HG03354 (cell line): ENCODE results near the gene ADRA2C.

Experiments
- ATAC-seq: cut with Tn5 transposase; IDR thresholded peaks from one replicate; pipeline ENCODE4 v1.9.1; 2021; ENCODE audit warnings: mild to moderate bottlenecking; ENCODE audit not compliant: unreplicated experiment, poor library complexity, severe bottlenecking

The ADRA2C gene

GRCh38 chr4:3766036-3766784 is at the start of gene ADRA2C:
TSS of gene ADRA2C (plus strand) at chr4:3766385. CDS start at chr4:3766607, 222 bp downstream.
- no peak for ATAC-seq

GRCh38 chr4:3716631-3717235 is 49.5 kb upstream of the ADRA2C start:
- no peak for ATAC-seq

GRCh38 chr4:3717241-3717640 is 48.9 kb upstream of the ADRA2C start:
- ATAC-seq = no peak

GRCh38 chr4:3718462-3718861 is 47.7 kb upstream of the ADRA2C start:
- no peak for ATAC-seq

GRCh38 chr4:3719191-3719590 is 47.0 kb upstream of the ADRA2C start:
- no peak for ATAC-seq

- no peak for ATAC-seq
Measured at GRCh38 chr4:3719836-3720235, 46.3 kb upstream of the ADRA2C start.

- ATAC-seq = no peak
Measured at GRCh38 chr4:3720466-3720865, 45.7 kb upstream of the ADRA2C start.

- ATAC-seq = no peak
Measured at GRCh38 chr4:3721186-3721585, 45.0 kb upstream of the ADRA2C start.

- ATAC-seq = no peak
Measured at GRCh38 chr4:3721627-3722026, 44.6 kb upstream of the ADRA2C start.

- ATAC-seq = no peak
Measured at GRCh38 chr4:3722446-3723231, 43.5 kb upstream of the ADRA2C start.

GRCh38 chr4:3723232-3723642 is 42.9 kb upstream of the ADRA2C start:
- no peak for ATAC-seq

GRCh38 chr4:3724319-3725231 is 41.6 kb upstream of the ADRA2C start:
- ATAC-seq = no peak

GRCh38 chr4:3725936-3726870 is 40.0 kb upstream of the ADRA2C start:
- ATAC-seq = no peak

GRCh38 chr4:3727847-3728469 is 38.2 kb upstream of the ADRA2C start:
- no peak for ATAC-seq

- no peak for ATAC-seq
Measured at GRCh38 chr4:3729188-3729881, 36.9 kb upstream of the ADRA2C start.

- ATAC-seq = no peak
Measured at GRCh38 chr4:3729882-3730226, 36.3 kb upstream of the ADRA2C start.

GRCh38 chr4:3730422-3731190 is 35.6 kb upstream of the ADRA2C start:
- ATAC-seq = no peak
